Breast epithelium (tissue), 3 donors: ENCODE results near the gene TRIM33.
"Not testable (repeated sequence)": the region's sequence is repeated elsewhere in the genome, so short reads cannot be mapped to it uniquely, and the experiment has no call there.

Experiments used
- POLR2A ChIP-seq: fragments of 450-650 bp; IDR thresholded peaks from one replicate; pipeline ENCODE4 v1.6.1; 2016; ENCODE audit warnings: antibody characterized with exemption, mild to moderate bottlenecking, moderate library complexity
- POLR2AphosphoS5 ChIP-seq, 3 donors: sonication (generic); formaldehyde crosslinking; IDR thresholded peaks; one replicate each; pipeline ENCODE4 v1.6.1; 2017; ENCODE audit warnings: antibody characterized with exemption in 3 of 3
- TF ChIP-seq, protein P1 (sequence below), 3 donors: fragments of 450-650 bp; IDR thresholded peaks; one replicate each; pipeline ENCODE4 v1.5.1; 2016 to 2017; ENCODE audit warnings: antibody characterized with exemption in 3 of 3, mild to moderate bottlenecking in 3 of 3, moderate library complexity in 3 of 3

DNA sequence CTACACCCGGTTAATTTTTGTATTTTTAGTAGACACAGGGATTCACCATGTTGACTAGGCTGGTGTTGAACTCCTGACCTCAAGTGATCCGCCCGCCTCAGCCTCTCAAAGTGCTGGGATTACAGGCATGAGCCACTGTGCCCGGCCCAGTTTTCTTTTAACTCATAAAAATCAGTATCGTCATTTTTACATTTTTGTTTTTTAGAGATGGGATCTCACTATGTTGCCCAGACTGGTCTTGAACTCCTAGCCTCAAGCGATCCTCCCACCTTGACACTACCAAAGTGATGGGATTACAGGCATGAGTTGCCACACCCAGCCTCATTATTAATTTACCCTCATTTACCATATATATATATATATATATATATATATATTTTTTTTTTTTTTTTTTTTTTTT lies 123.4 kb downstream of the TRIM33 start:
- TF ChIP-seq, protein P1, sequence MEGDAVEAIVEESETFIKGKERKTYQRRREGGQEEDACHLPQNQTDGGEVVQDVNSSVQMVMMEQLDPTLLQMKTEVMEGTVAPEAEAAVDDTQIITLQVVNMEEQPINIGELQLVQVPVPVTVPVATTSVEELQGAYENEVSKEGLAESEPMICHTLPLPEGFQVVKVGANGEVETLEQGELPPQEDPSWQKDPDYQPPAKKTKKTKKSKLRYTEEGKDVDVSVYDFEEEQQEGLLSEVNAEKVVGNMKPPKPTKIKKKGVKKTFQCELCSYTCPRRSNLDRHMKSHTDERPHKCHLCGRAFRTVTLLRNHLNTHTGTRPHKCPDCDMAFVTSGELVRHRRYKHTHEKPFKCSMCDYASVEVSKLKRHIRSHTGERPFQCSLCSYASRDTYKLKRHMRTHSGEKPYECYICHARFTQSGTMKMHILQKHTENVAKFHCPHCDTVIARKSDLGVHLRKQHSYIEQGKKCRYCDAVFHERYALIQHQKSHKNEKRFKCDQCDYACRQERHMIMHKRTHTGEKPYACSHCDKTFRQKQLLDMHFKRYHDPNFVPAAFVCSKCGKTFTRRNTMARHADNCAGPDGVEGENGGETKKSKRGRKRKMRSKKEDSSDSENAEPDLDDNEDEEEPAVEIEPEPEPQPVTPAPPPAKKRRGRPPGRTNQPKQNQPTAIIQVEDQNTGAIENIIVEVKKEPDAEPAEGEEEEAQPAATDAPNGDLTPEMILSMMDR (IDR thresholded peaks at IDR 0.05), result not testable (repeated sequence)
- TF ChIP-seq POLR2A; POLR2AphosphoS5 (IDR thresholded peaks at IDR 0.05): not testable (repeated sequence)
